OCI-LY1 (cell line): ENCODE results near the gene ATP8B3.

Experiments
- CTCF ChIP-seq: fragments of 200-600 bp; sonication (generic), shearing (Covaris generic); IDR thresholded peaks from 2 replicates; pipeline ENCODE4 v1.5.1; 2017; ENCODE audit warnings: mild to moderate bottlenecking, antibody characterized with exemption, low read length, moderate library complexity, mixed read lengths
- EZH2 ChIP-seq: fragments of 200-600 bp; sonication (generic), shearing (Covaris generic); IDR thresholded peaks from 2 replicates; pipeline ENCODE4 v1.8.0; 2017; ENCODE audit warnings: borderline replicate concordance, mixed run types, mild to moderate bottlenecking, antibody characterized with exemption, low read length, moderate library complexity, mixed read lengths

- TF ChIP-seq CTCF (no peak), EZH2 (no peak)
Observed at GRCh38 chr19:1851654-1852580, 39.8 kb upstream of the ATP8B3 start.
